CD14-positive monocyte (primary cell): Measurements from ENCODE around the gene ZNF579. TPM values are rescaled to one million over a fixed set of nuclear protein-coding genes. Genes with fewer than 3 reads are reported as not detected.

ENCODE experiments used
- DNase-seq, 3 donors: peaks; one replicate each; pipeline ENCODE4 v3.0.0-alpha.2; 2011 to 2022
- H2AFZ ChIP-seq: 2 replicates; pipeline ENCODE4 v1.6.0; 2012; ENCODE audit warnings: mild to moderate bottlenecking, low read depth, low read length, inconsistent platforms; ENCODE audit not compliant: insufficient read depth, poor library complexity, severe bottlenecking
- H3K27ac ChIP-seq, 2 donors: 1 replicate in 1 of 2; 2 replicates in 1 of 2; pipeline ENCODE4 v1.5.1; 2012 to 2013; ENCODE audit warnings: low read length in 2 of 2, control low read depth in 1 of 2, inconsistent platforms in 1 of 2, low read depth in 1 of 2, mild to moderate bottlenecking in 1 of 2
- H3K27me3 ChIP-seq, 2 donors: one replicate each; pipeline versions ENCODE4 v1.6.0 to v1.6.1; 2011 to 2013; ENCODE audit warnings: low read length in 2 of 2; ENCODE audit not compliant: control insufficient read depth in 2 of 2, insufficient read depth in 2 of 2
- H3K36me3 ChIP-seq, 2 donors: replicated peaks in 1 of 2; 1 replicate in 1 of 2; 2 replicates in 1 of 2; pipeline versions ENCODE4 v1.5.1 to v1.6.1; 2012 to 2013; ENCODE audit warnings: low read length in 2 of 2, control low read depth in 1 of 2, inconsistent platforms in 1 of 2, mild to moderate bottlenecking in 1 of 2; ENCODE audit not compliant: insufficient read depth in 2 of 2, control insufficient read depth in 1 of 2
- H3K4me1 ChIP-seq, 2 donors: 1 replicate in 1 of 2; 2 replicates in 1 of 2; pipeline versions ENCODE4 v1.5.1 to v1.6.1; 2012 to 2013; ENCODE audit warnings: low read length in 2 of 2, control low read depth in 1 of 2, inconsistent platforms in 1 of 2, mild to moderate bottlenecking in 1 of 2, moderate library complexity in 1 of 2; ENCODE audit not compliant: insufficient read depth in 2 of 2, control insufficient read depth in 1 of 2
- H3K4me2 ChIP-seq: replicated peaks from 2 replicates; pipeline ENCODE3; 2012; ENCODE audit warnings: low read length, moderate library complexity, mild to moderate bottlenecking; ENCODE audit not compliant: poor library complexity, severe bottlenecking; ENCODE audit errors: extremely low read depth
- H3K4me3 ChIP-seq, 3 experiments: fragments of 200-600 bp in 1 of 3; sonication (generic) in 1 of 3; replicated peaks in 1 of 3; 1 replicate in 2 of 3; 2 replicates in 1 of 3; pipeline ENCODE4 v1.5.1; 2011 to 2013; ENCODE audit warnings: low read length in 3 of 3, mild to moderate bottlenecking in 3 of 3, control low read depth in 2 of 3, low read depth in 2 of 3, inconsistent platforms in 1 of 3, moderate library complexity in 1 of 3
- H3K79me2 ChIP-seq: 2 replicates; pipeline ENCODE4 v1.6.0; 2012; ENCODE audit warnings: mild to moderate bottlenecking, control low read depth, inconsistent platforms, low read length, moderate library complexity; ENCODE audit not compliant: insufficient read depth
- H3K9ac ChIP-seq: 2 replicates; pipeline ENCODE4 v1.6.0; 2017; ENCODE audit warnings: low read length, mild to moderate bottlenecking; ENCODE audit not compliant: insufficient read depth, poor library complexity, severe bottlenecking
- H3K9me3 ChIP-seq, 2 donors: replicated peaks in 1 of 2; 1 replicate in 1 of 2; 2 replicates in 1 of 2; pipeline versions ENCODE4 v1.5.1 to v1.6.1; 2012 to 2013; ENCODE audit warnings: low read length in 2 of 2, control low read depth in 1 of 2; ENCODE audit not compliant: control insufficient read depth in 1 of 2, insufficient read depth in 1 of 2
- H4K20me1 ChIP-seq: 2 replicates; pipeline ENCODE4 v1.6.0; 2012; ENCODE audit warnings: mild to moderate bottlenecking, low read length, control low read depth, moderate library complexity; ENCODE audit not compliant: insufficient read depth
- H3K27ac Mint-ChIP-seq, 7 donors: one replicate each; pipeline ENCODE4 v1.8.0; 2020; ENCODE audit warnings: mild to moderate bottlenecking in 7 of 7, mixed read lengths in 7 of 7, moderate library complexity in 6 of 7, inconsistent platforms in 2 of 7
- H3K27me3 Mint-ChIP-seq, 3 donors: one replicate each; pipeline ENCODE4 v1.8.0; 2021 to 2022; ENCODE audit warnings: low read depth in 3 of 3, mild to moderate bottlenecking in 3 of 3, mixed read lengths in 3 of 3, moderate library complexity in 3 of 3, inconsistent platforms in 1 of 3
- H3K36me3 Mint-ChIP-seq, 2 donors: one replicate each; pipeline ENCODE4 v1.8.0; 2020; ENCODE audit warnings: mixed read lengths in 2 of 2, inconsistent platforms in 1 of 2, mild to moderate bottlenecking in 1 of 2
- H3K4me1 Mint-ChIP-seq: one replicate; pipeline ENCODE4 v1.8.0; 2020; ENCODE audit warnings: mild to moderate bottlenecking, mixed read lengths
- H3K4me3 Mint-ChIP-seq, 2 donors: one replicate each; pipeline ENCODE4 v1.8.0; 2020; ENCODE audit warnings: mild to moderate bottlenecking in 2 of 2, mixed read lengths in 2 of 2, moderate library complexity in 1 of 2
- H3K9me3 Mint-ChIP-seq, 7 donors: one replicate each; pipeline ENCODE4 v1.8.0; 2020 to 2022; ENCODE audit warnings: mixed read lengths in 7 of 7, mild to moderate bottlenecking in 6 of 7, moderate library complexity in 6 of 7, inconsistent platforms in 2 of 7
- WGBS: methylation state at CpG from one replicate; pipeline ENCODE4 v1.1.5; 2013; ENCODE audit warnings: missing lambda C conversion rate; ENCODE audit not compliant: insufficient coverage; 5-methylcytosine and 5-hydroxymethylcytosine counted together
- intact Hi-C, 2 donors: fragments of 100-400 bp; cut with micrococcal nuclease; formaldehyde crosslinking; loops; one replicate each; pipeline versions ENCODE4 v1.15.0 to v1.15.1; 2023
- polyA plus RNA-seq, 3 donors: library from polyadenylated mRNA; depleted of rRNA in 1 of 3; unstranded in 2 of 3; stranded (reverse) in 1 of 3; fragments of 300-500 nt in 2 of 3; fragments of >200 nt in 1 of 3; fragmentation: Illumina TruSeq in 2 of 3; gene quantifications; 1 replicate in 2 of 3; 2 replicates in 1 of 3; pipeline ENCODE4 v1.2.3, GENCODE V29; 2012 to 2021
- TF ChIP-seq, protein P1 (sequence below): fragments of 200-600 bp; IDR thresholded peaks from one replicate; pipeline ENCODE4 v1.8.0; 2022; ENCODE audit warnings: antibody characterized with exemption, mild to moderate bottlenecking

Gene ZNF579
- polyA plus RNA-seq, 3 donors: 0.05 to 1.8 TPM; not detected in 1

DNA sequence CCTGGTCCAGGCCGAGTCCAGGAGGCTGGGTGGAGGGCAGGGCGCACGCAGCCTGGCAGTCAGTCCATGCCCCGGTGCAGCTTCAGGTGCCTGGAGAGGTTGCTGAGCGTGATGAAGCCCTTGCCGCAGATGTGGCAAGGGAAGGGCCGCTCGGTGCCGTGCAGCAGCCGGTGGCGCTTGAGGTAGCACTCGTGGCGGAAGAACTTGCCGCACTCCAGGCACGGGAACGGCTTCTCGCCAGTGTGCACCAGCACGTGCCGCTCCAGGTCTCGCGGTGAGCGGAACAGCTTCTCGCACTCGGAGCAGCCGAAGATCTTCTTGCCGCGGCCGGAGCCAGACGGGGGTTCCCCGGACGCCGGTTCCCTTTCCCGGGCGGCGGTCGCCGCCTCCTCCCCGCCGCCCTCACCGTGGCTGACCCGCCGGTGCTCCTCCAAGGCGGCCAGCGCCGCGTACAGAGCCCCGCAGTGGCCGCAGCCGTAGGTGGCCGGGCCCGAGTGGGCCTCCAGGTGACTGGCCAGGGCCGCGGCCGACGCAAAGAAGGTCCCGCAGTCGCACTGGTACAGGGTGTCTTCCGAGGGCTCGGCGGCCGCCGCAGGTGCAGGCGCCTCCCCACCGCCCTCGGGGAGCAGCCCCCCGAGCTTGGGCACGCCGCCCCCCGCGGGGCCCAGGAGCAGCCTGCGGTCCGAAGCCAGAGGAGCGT is 11.9 kb upstream of the ZNF579 start:
- H3K79me2 ChIP-seq: no peaks in the 10 kb centered on the region
- WGBS: 98% methylated on average over 70 of the region's 73 CpGs
- no peak overlapping the region for H3K4me3 ChIP-seq

DNA sequence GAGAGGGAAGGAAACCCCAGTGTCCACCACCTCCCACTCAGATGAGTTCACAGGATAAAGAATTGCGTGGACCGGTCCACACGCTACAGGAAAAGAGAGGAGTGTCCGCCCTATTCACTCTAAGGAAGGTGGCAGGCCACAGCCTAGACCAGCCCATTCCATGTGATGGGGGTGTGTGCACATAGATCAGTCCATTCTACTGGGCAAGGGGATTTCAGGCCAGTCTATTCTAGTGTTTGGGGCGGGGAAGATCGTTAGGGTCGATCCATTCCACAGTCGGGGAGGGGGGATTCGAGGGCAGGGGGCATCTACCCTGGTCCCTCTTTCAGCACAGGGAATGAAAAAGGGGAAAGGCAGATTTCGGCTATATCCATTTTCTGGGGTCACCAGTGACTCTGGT is 10.9 kb upstream of the ZNF579 start:
- WGBS: 94% methylated on average over 3 of the region's 10 CpGs
- Histone ChIP-seq H3K4me3 (no peak overlapping the region), H4K20me1 (no peaks in the 10 kb centered on the region), H2AFZ (no peak overlapping the region), H3K9me3 (peaks cover 0 to 10% of the 10 kb centered on the region in 2 donors), H3K9ac (no peak overlapping the region), H3K4me2 (no peak overlapping the region), H3K4me1 (peaks cover 10% of the 10 kb centered on the region in 2 donors), H3K27me3 (peaks cover 0 to 6% of the 10 kb centered on the region in 2 donors), H3K36me3 (peaks cover 21 to 29% of the 10 kb centered on the region in 2 donors), H3K27ac (no peak overlapping the region), H3K79me2 (no peaks in the 10 kb centered on the region)
- Mint-ChIP-seq H3K27me3 (peaks cover 5 to 12% (median 10%) of the 10 kb centered on the region in 3 donors), H3K36me3 (peaks cover 24 to 34% of the 10 kb centered on the region in 2 donors), H3K4me3 (no peak overlapping the region), H3K4me1 (peaks cover 9% of the 10 kb centered on the region), H3K27ac (no peak overlapping the region), H3K9me3 (peaks cover 4 to 15% (median 11%) of the 10 kb centered on the region in 7 donors)
- DNase-seq: no peak
- intact Hi-C loops: no loop called here
- TF ChIP-seq, protein P1, sequence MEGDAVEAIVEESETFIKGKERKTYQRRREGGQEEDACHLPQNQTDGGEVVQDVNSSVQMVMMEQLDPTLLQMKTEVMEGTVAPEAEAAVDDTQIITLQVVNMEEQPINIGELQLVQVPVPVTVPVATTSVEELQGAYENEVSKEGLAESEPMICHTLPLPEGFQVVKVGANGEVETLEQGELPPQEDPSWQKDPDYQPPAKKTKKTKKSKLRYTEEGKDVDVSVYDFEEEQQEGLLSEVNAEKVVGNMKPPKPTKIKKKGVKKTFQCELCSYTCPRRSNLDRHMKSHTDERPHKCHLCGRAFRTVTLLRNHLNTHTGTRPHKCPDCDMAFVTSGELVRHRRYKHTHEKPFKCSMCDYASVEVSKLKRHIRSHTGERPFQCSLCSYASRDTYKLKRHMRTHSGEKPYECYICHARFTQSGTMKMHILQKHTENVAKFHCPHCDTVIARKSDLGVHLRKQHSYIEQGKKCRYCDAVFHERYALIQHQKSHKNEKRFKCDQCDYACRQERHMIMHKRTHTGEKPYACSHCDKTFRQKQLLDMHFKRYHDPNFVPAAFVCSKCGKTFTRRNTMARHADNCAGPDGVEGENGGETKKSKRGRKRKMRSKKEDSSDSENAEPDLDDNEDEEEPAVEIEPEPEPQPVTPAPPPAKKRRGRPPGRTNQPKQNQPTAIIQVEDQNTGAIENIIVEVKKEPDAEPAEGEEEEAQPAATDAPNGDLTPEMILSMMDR: no peak

More for the DNA sequence above, 11.9 kb upstream of the ZNF579 start:
- peaks cover under 1% of the 10 kb centered on the region in 2 donors for H3K4me1 ChIP-seq
- H4K20me1 ChIP-seq: no peaks in the 10 kb centered on the region
- no peaks in the 10 kb centered on the region for H3K27me3 ChIP-seq
- no peak overlapping the region for H3K9ac ChIP-seq
- peaks cover 24 to 38% of the 10 kb centered on the region in 2 donors for H3K36me3 ChIP-seq
- H3K9me3 Mint-ChIP-seq: peaks cover 6 to 16% (median 9%) of the 10 kb centered on the region in 7 donors
- peaks cover 0 to 10% of the 10 kb centered on the region in 2 donors for H3K9me3 ChIP-seq
- H3K27me3 Mint-ChIP-seq: peaks cover 0 to 3% (median 0%) of the 10 kb centered on the region in 3 donors
- H3K4me1 Mint-ChIP-seq: no peaks in the 10 kb centered on the region
- no peak overlapping the region for H3K27ac ChIP-seq
- H3K4me3 Mint-ChIP-seq: no peak overlapping the region
- TF ChIP-seq, protein P1: no peak
- no peak overlapping the region for H2AFZ ChIP-seq
- H3K27ac Mint-ChIP-seq: no peak overlapping the region
- intact Hi-C loops: no loop called here
- H3K4me2 ChIP-seq: no peak overlapping the region
- no peak for DNase-seq
- peaks cover 29 to 41% of the 10 kb centered on the region in 2 donors for H3K36me3 Mint-ChIP-seq
